Adrenal gland (tissue), 5 donors: ENCODE results near the gene UVRAG.

ENCODE experiments used
- CTCF ChIP-seq, 6 experiments: fragments of 450-650 bp in 4 of 6; fragments of 200-600 bp in 2 of 6; sonication (generic) in 1 of 6; IDR thresholded peaks; 1 replicate in 5 of 6; 2 replicates in 1 of 6; pipeline versions ENCODE4 v1.5.1 to v1.8.0; 2016 to 2021; ENCODE audit warnings: antibody characterized with exemption in 6 of 6, mild to moderate bottlenecking in 2 of 6, moderate library complexity in 1 of 6
- POLR2A ChIP-seq, 2 donors: fragments of 450-650 bp; IDR thresholded peaks; one replicate each; pipeline ENCODE4 v1.6.1; 2017; ENCODE audit warnings: antibody characterized with exemption in 2 of 2, mild to moderate bottlenecking in 2 of 2, moderate library complexity in 1 of 2
- donor health status: DM: no; HTN: no; CAD: no.

- TF ChIP-seq CTCF (IDR thresholded peaks at IDR 0.05) (no peak), POLR2A (IDR thresholded peaks at IDR 0.05) (no peak)
Observed at GRCh38 chr11:75918331-75918730, 103.3 kb downstream of the UVRAG start.
